IPS-18c (cell line): ENCODE results near the gene SEMA3F.
"Not testable (repeated sequence)": the region's sequence is repeated elsewhere in the genome, so short reads cannot be mapped to it uniquely, and the experiment has no call there.

Source experiments
- H3K4me3 ChIP-seq: 2 replicates; pipeline ENCODE4 v1.7.0; 2013; ENCODE audit warnings: low read depth, mild to moderate bottlenecking, low read length, moderate library complexity; ENCODE audit not compliant: insufficient read depth
- H3K9me3 ChIP-seq: one replicate; pipeline ENCODE4 v1.6.1; 2013; ENCODE audit warnings: mild to moderate bottlenecking, low read length, moderate library complexity; ENCODE audit not compliant: control insufficient read depth, insufficient read depth

Gene SEMA3F

DNA sequence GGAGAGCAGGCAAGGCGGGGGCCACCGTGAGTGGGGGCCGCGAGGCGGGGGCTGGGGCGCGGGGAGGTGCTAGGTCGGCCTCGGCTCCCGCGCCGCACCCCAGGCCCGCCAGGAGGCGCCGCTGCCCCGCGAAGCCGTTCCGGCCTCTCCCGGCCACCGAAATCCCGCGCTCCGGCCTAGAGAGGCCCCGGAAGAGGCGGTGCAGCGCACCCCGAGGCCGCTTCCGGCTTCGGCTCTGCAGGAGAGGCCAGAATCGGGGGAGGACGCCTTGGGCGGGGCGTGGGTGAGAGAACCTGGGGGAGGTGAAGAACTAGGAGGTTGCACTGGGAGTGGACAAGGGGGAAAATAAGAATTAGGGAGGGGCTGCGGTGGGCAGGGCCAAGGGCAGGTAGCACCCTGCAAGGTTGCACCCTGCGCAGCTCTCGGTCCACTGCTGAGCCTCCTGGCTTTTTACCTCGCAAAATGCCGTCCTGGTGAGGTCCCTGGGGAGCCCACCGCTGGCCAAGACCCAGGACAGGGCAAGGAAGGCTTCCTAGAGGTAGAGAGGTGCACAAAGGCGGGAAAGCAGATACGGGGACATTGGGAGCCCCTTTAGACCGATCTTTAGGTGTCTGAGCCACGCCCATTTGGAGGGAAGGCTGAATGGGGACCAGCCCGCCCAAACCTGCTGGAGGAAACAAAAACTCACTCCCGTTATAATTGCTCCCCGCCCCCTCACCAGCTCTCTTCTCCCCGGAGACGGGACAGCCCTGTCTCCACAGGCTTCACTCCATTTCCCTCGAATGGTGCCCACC is 72.5 kb downstream of the SEMA3F start:
- Histone ChIP-seq H3K9me3 (no peaks in the 10 kb centered on the region), H3K4me3 (peak overlapping the region; percentile 89)

GRCh38 chr3:50228184-50228763 is 73.2 kb downstream of the SEMA3F start:
- H3K9me3 ChIP-seq, result not testable (repeated sequence)

DNA sequence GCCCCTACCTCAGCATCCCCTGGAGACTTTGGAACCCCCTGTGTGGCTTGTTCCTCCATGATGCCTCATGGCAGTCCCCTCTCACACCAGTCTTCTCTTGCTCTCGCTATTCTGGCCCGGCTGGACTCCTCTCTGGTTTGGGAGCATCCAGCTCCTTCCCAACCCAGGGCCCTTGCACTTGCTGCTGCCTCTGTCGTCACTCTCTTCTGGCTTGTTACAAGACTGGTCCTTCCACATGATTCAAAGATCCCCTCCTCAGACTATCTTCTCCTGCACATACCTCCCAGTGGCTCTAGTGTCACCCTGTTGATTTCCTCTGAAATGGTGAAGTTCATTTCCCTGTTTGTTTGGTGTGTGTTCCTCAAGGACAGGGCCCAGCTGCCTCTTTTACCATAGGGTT is 74.4 kb downstream of the SEMA3F start:
- no peaks in the 10 kb centered on the region for H3K9me3 ChIP-seq

More at GRCh38 chr3:50228184-50228763, 73.2 kb downstream of the SEMA3F start:
- H3K4me3 ChIP-seq, result peak overlapping the region; percentile 89

DNA sequence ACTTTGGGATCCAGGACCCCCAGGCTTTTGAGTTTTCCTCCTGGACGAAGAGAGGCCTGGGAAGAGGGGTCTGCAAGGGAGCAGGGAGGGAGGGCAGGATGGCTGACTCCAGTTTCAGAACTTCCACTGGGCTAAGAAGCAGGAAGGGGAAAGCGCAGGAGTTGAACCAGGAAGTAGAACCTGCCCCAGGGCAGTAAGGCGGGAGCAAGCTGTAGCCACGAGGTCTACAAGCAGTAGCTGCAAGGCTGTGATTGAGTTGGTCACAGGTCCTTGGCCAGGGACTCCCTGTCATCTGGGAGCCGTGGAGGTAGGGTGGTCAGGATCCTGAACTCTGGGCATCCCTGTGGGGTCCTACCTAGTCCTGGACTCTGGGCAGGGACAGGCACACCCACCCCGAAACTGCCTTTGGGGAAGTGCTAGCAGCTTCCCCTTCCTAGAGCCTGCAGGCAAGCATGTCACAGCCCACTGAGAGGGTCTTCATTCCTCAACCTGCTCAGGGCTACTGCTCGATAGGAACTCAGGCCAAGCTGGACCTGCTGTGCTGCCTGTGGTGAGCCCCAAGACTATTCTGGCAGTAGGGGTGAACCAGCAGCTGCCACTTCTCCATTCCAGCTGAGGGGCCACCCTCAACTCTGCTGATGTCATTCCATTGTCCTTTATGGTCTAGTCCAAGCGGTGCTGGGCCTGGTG is 75.1 kb downstream of the SEMA3F start:
- Histone ChIP-seq H3K4me3 (no peak overlapping the region), H3K9me3 (no peaks in the 10 kb centered on the region)

More for the DNA sequence above, 74.4 kb downstream of the SEMA3F start:
- no peak overlapping the region for H3K4me3 ChIP-seq

- H3K4me3 ChIP-seq, result no peak overlapping the region
- H3K9me3 ChIP-seq, result no peaks in the 10 kb centered on the region
Observed at GRCh38 chr3:50230794-50231125, 75.6 kb downstream of the SEMA3F start.

GRCh38 chr3:50231581-50231980 is 76.5 kb downstream of the SEMA3F start:
- H3K4me3 ChIP-seq, result no peak overlapping the region
- no peaks in the 10 kb centered on the region for H3K9me3 ChIP-seq

DNA sequence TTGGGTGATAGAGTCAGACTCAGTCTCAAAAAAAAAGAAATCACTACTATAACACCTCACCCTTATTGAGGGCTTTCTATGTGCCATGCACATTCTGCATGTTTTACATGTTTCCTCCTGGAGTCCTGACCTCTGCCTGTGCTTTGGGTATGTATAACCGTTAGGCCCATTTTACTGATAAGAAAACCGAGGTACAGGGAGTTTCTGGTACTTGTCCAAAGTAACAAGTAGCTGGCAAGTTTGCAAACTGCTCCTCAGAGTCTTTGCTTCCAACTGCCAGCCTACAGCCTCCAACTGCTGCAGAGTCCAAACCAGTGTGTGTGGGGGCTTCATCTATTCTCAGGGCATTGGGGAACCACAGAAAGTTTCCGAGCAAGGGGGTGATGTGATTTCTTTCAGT is 77.2 kb downstream of the SEMA3F start:
- no peak overlapping the region for H3K4me3 ChIP-seq
- no peaks in the 10 kb centered on the region for H3K9me3 ChIP-seq

- Histone ChIP-seq H3K4me3 (no peak overlapping the region), H3K9me3 (no peaks in the 10 kb centered on the region)
Observed at GRCh38 chr3:50233176-50233575, 78.1 kb downstream of the SEMA3F start.

DNA sequence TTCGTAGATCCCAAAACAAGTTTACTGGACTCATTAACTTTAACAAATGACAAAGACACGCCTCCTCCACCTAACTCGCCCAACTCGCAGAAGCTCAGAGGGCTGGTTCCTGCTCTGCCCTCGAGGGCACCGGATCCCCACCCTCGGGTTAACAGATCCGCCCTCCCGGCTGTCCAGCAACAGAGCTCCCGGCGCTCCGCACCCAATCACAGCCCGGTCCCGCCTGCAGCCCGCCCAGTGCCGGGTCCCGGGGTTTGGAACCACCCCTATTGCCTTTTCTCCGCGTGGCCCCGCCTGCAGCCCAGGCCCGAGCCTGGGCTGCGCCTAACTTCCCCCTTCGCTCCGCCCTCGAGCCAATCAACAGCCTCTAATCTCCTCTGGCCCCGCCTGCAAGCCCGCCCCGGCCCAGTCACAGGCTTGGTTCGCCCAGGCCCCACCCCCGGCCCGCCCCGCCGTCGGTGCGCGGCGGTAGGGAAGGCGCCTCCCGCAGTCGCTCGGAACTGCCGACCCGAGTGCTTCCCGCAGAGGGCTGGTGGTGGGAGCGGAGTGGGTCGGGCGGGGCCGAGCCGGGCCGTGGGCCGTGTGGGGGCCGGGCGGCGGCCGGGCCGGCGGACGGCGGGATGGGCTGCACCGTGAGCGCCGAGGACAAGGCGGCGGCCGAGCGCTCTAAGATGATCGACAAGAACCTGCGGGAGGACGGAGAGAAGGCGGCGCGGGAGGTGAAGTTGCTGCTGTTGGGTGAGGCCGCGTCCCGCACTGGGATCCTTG is 80.8 kb downstream of the SEMA3F start, which contains the start of gene GNAI2:
Gene GNAI2 (plus strand): TSS at position 489 of the 768 bp plus-strand sequence. CDS start 132 bp downstream, at position 621.
- no peaks in the 10 kb centered on the region for H3K9me3 ChIP-seq
- H3K4me3 ChIP-seq, result peak within 1 kb of the TSS; percentile 88

GRCh38 chr3:50236484-50237132 is 81.5 kb downstream of the SEMA3F start:
- Histone ChIP-seq H3K9me3 (no peaks in the 10 kb centered on the region), H3K4me3 (peak overlapping the region; percentile 88)

DNA sequence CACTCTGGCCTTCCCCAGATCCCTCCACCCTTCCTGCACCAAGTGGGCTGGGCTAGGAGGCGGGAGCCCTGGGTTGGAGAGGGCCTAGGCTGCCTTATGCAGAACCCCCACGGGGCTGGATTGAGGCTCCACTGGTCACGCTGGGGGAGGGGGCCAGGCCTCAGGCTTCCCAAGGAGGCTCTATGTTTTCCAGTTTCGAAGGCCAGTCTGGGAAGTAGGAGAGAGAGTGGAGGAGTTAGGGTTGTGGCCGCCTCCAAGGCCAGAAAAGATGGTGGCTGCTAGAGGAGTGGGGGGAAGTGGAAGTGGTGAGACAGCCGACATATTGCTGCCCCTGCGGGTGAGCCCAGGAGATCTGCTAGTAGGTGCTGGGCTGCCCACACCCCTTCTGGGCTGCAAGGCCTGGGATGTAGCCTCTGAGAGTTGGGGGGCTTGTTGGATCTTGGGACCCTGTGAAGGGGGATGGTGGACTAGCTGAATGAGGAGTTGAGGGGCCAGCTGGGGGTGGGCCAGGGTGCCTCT is 82.1 kb downstream of the SEMA3F start:
- peak overlapping the region; percentile 88 for H3K4me3 ChIP-seq
- no peaks in the 10 kb centered on the region for H3K9me3 ChIP-seq

- H3K4me3 ChIP-seq, result peak overlapping the region; percentile 88
Observed at GRCh38 chr3:50237754-50238548, 82.8 kb downstream of the SEMA3F start.

GRCh38 chr3:50238549-50239026 is 83.5 kb downstream of the SEMA3F start:
- Histone ChIP-seq H3K4me3 (peak overlapping the region; percentile 88), H3K9me3 (no peaks in the 10 kb centered on the region)

More at GRCh38 chr3:50237754-50238548, 82.8 kb downstream of the SEMA3F start:
- no peaks in the 10 kb centered on the region for H3K9me3 ChIP-seq
